Right atrium auricular region (tissue), 2 donors: ENCODE results near the gene SS18L1. TPM values are rescaled to one million over a fixed set of nuclear protein-coding genes. Genes with fewer than 3 reads are reported as not detected.
A peak's percentile ranks its signal among the peaks of the same experiment; 100 is the strongest.

Source experiments
- DNase-seq: peaks from one replicate; pipeline ENCODE4 v3.0.0-alpha.2; 2019; ENCODE audit warnings: low spot score
- H3K27ac ChIP-seq, 2 donors: fragments of 200-600 bp; sonication (generic); 1 replicate in 1 of 2; 2 replicates in 1 of 2; pipeline ENCODE4 v1.5.1; 2016 to 2019
- H3K27me3 ChIP-seq, 2 donors: fragments of 200-600 bp; sonication (generic); one replicate each; pipeline versions ENCODE4 v1.5.1 to v1.6.0; 2017 to 2019
- H3K36me3 ChIP-seq: fragments of 200-600 bp; sonication (generic); one replicate; pipeline ENCODE4 v1.5.1; 2016
- H3K4me1 ChIP-seq, 2 donors: fragments of 200-600 bp; sonication (generic); one replicate each; pipeline versions ENCODE4 v1.5.1 to v1.6.0; 2017 to 2019
- H3K4me3 ChIP-seq, 2 donors: fragments of 200-600 bp; sonication (generic); 1 replicate in 1 of 2; 2 replicates in 1 of 2; pipeline ENCODE4 v1.5.1; 2017 to 2019; ENCODE audit warnings: mild to moderate bottlenecking in 1 of 2, moderate library complexity in 1 of 2
- H3K9me3 ChIP-seq, 2 donors: fragments of 200-600 bp; sonication (generic); one replicate each; pipeline ENCODE4 v1.5.1; 2019
- total RNA-seq, 2 donors: library from RNA; depleted of rRNA; stranded (reverse); fragments of >200 nt; gene quantifications; one replicate each; pipeline ENCODE4 v1.1.0, GENCODE V29; 2016
- TF ChIP-seq, protein P1 (sequence below), 2 donors: fragments of 200-600 bp; sonication (generic); IDR thresholded peaks; one replicate each; pipeline ENCODE4 v1.5.1; 2019; ENCODE audit warnings: antibody characterized with exemption in 2 of 2

SS18L1 gene
- total RNA-seq, 2 donors from 2014 or later: 8.3 to 9.0 TPM

DNA sequence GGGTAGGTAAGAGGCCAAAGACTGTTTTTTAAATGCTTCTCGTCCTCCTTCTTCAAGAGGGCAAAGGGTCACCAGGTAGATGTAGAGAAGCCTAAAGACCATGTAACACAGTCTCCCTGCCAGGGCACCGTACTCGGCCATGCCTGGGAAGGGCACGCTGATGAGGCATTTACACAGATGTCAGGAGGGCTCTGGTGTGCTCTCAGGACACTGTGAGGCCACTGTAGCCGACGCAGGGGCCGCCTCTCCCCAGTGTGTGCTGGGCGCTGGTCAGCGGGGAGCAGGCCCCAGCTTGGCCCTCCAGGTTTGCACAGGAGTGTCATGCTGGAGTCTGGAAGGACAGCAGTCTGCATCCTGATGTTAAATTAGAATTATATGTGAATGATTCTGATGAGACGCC is 32.1 kb downstream of the SS18L1 start:
- no peak for DNase-seq
- Histone ChIP-seq H3K36me3 (peaks cover 40% of the 10 kb centered on the region), H3K9me3 (no peaks in the 10 kb centered on the region), H3K27ac (no peak overlapping the region), H3K27me3 (no peaks in the 10 kb centered on the region), H3K4me3 (no peak overlapping the region), H3K4me1 (no peaks in the 10 kb centered on the region)
- TF ChIP-seq, protein P1, sequence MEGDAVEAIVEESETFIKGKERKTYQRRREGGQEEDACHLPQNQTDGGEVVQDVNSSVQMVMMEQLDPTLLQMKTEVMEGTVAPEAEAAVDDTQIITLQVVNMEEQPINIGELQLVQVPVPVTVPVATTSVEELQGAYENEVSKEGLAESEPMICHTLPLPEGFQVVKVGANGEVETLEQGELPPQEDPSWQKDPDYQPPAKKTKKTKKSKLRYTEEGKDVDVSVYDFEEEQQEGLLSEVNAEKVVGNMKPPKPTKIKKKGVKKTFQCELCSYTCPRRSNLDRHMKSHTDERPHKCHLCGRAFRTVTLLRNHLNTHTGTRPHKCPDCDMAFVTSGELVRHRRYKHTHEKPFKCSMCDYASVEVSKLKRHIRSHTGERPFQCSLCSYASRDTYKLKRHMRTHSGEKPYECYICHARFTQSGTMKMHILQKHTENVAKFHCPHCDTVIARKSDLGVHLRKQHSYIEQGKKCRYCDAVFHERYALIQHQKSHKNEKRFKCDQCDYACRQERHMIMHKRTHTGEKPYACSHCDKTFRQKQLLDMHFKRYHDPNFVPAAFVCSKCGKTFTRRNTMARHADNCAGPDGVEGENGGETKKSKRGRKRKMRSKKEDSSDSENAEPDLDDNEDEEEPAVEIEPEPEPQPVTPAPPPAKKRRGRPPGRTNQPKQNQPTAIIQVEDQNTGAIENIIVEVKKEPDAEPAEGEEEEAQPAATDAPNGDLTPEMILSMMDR (IDR thresholded peaks at IDR 0.05): no peak

DNA sequence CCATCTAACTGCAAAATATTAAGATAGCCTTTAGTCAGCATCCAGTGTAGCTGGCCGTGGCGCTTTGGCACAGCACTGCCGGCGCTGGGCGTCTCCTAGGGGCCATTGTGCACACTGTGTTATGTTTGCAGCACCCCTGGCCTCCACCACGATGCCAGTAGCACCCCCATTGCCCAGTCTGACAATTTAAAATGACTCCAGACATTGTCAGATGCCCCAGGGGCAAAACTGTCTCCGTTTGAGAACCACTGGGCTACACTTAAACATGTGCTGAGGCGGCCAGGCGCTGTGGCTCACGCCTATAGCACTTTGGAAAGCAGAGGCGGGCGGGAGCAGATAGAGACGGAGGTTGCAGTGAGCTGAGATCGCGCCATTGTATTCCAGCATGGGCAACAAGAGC is 33.3 kb downstream of the SS18L1 start:
- peaks cover 40% of the 10 kb centered on the region for H3K36me3 ChIP-seq
- TF ChIP-seq, protein P1 (IDR thresholded peaks at IDR 0.05): no peak
- H3K4me3 ChIP-seq: no peak overlapping the region
- H3K9me3 ChIP-seq: no peaks in the 10 kb centered on the region
- DNase-seq: no peak
- H3K27ac ChIP-seq: no peak overlapping the region
- H3K27me3 ChIP-seq: no peaks in the 10 kb centered on the region
- no peaks in the 10 kb centered on the region for H3K4me1 ChIP-seq

DNA sequence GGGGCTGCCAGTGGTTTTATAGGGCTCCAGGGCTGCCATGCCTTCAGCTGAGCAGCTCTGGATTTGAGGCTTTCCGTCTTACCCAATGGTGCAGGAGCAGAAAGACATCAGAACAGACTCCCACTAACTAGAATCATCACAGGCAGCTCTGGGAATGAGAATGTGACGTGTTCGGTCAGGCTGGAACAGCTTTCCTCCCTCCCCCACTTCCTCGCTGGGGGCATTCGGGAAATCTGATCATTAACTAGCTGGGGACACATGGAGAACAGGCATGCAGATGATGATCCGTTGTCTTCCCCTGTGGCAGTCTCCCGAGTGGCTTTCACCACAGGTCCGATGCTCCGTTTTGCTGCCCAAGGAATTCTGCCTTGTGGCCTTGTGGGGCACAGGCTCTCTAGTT is 33.7 kb downstream of the SS18L1 start:
- no peaks in the 10 kb centered on the region for H3K9me3 ChIP-seq
- TF ChIP-seq, protein P1 (IDR thresholded peaks at IDR 0.05): no peak
- H3K27me3 ChIP-seq: no peaks in the 10 kb centered on the region
- no peaks in the 10 kb centered on the region for H3K4me1 ChIP-seq
- H3K4me3 ChIP-seq: no peak overlapping the region
- DNase-seq: no peak
- H3K36me3 ChIP-seq: peaks cover 40% of the 10 kb centered on the region
- no peak overlapping the region for H3K27ac ChIP-seq

GRCh38 chr20:62178316-62179161 is 35.0 kb downstream of the SS18L1 start:
- H3K4me3 ChIP-seq: no peak overlapping the region
- peaks cover 0 to 3% of the 10 kb centered on the region in 2 donors for H3K4me1 ChIP-seq
- no peak overlapping the region for H3K27ac ChIP-seq
- no peaks in the 10 kb centered on the region for H3K9me3 ChIP-seq
- no peak for DNase-seq
- peaks cover 31% of the 10 kb centered on the region for H3K36me3 ChIP-seq
- TF ChIP-seq, protein P1 (IDR thresholded peaks at IDR 0.05): no peak
- no peaks in the 10 kb centered on the region for H3K27me3 ChIP-seq

- DNase-seq: no peak
- Histone ChIP-seq H3K27me3 (no peaks in the 10 kb centered on the region), H3K4me3 (no peak overlapping the region), H3K36me3 (peaks cover 31% of the 10 kb centered on the region), H3K27ac (no peak overlapping the region), H3K9me3 (no peaks in the 10 kb centered on the region), H3K4me1 (peaks cover 0 to 9% of the 10 kb centered on the region in 2 donors)
- TF ChIP-seq, protein P1 (IDR thresholded peaks at IDR 0.05): no peak
Measured at GRCh38 chr20:62179162-62179504, 35.6 kb downstream of the SS18L1 start.

DNA sequence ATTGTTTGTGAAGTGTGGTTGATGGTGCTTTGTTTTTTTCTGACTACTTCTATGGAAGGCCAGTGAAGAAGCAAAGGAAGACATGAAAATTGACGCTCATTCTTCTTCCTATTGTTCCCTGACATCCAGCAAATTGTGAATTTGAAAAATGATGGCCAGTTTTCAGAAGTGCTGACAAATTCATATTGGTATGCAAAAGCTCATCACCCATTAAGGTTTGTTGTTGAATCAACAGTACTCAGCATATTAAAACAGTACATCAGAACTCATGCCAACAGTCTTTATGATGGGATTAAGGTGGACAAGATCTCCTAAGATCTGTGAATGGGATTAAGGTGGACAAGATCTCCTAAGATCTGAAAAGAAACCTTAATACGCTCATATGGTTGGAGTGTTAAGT is 38.2 kb downstream of the SS18L1 start:
- Histone ChIP-seq H3K27ac (peak overlapping the region; percentile 95 to 97), H3K27me3 (no peaks in the 10 kb centered on the region), H3K4me1 (peaks cover 0 to 14% of the 10 kb centered on the region in 2 donors), H3K36me3 (peaks cover 13% of the 10 kb centered on the region), H3K4me3 (peak overlapping the region in 1 of 2 donors; percentile 100), H3K9me3 (no peaks in the 10 kb centered on the region)
- DNase-seq: no peak
- TF ChIP-seq, protein P1 (IDR thresholded peaks at IDR 0.05): no peak
